K562 (cell line): ENCODE data around the gene MAD1L1.

Experiments used
- CTCF ChIP-seq, 3 experiments: IDR thresholded peaks in 2 of 3; conservative IDR thresholded peaks in 1 of 3; 2 replicates each; pipeline ENCODE4 v1.5.1; 2011 to 2012; ENCODE audit warnings: low read length in 3 of 3, mild to moderate bottlenecking in 3 of 3, control low read depth in 2 of 3, improper control_type of control experiment in 1 of 3, inconsistent platforms in 1 of 3, low read depth in 1 of 3, mixed read lengths in 1 of 3, moderate library complexity in 1 of 3; ENCODE audit not compliant: insufficient read depth in 2 of 3
- ETV6 ChIP-seq, 3 experiments: fragments of 150-350 bp in 1 of 3; sonication (generic) in 1 of 3; formaldehyde crosslinking in 1 of 3; IDR thresholded peaks; 2 replicates each; pipeline versions ENCODE4 v1.6.1 to v1.8.0; 2014 to 2022; ENCODE audit warnings: borderline replicate concordance in 2 of 3, low read depth in 2 of 3, antibody characterized with exemption in 1 of 3, low read length in 1 of 3, mild to moderate bottlenecking in 1 of 3, missing genetic modification reagents in 1 of 3
- ZFPM2 ChIP-seq: fragments of 250-450 bp; sonication (Bioruptor Pico); IDR thresholded peaks from 2 replicates; pipeline ENCODE4 v1.5.1; 2022; ENCODE audit warnings: mild to moderate bottlenecking
- ZZZ3 ChIP-seq: fragments of 450-650 bp; IDR thresholded peaks from 2 replicates; pipeline ENCODE4 v1.6.1; 2016; ENCODE audit warnings: antibody characterized with exemption, mild to moderate bottlenecking, moderate library complexity

GRCh38 chr7:2000746-2001321 lies 231.9 kb downstream of the MAD1L1 start:
- TF ChIP-seq CTCF (IDR thresholded peaks at IDR 0.05 in 2 of 3, conservative IDR thresholded peaks at IDR 0.05 in 1 of 3; ENCODE audit: insufficient read depth in 2 of 3, low read depth in 1 of 3, low read length in 3 of 3) (no peak), ETV6 (IDR thresholded peaks at IDR 0.05; ENCODE audit: borderline replicate concordance in 1 of 2, low read depth in 2 of 2, low read length in 1 of 2) (no peak), ETV6 (CRISPR knock-in tag; IDR thresholded peaks at IDR 0.05; ENCODE audit: borderline replicate concordance) (no peak), ZFPM2 (CRISPR knock-in tag) (no peak), ZZZ3 (no peak)
